HepG2 (cell line): ENCODE data around the gene OGFR. TPM values are rescaled to one million over a fixed set of nuclear protein-coding genes. Genes with fewer than 3 reads are reported as not detected.
A peak's percentile ranks its signal among the peaks of the same experiment; 100 is the strongest.

Source experiments
- ATF2 ChIP-seq: sonication (generic); formaldehyde crosslinking; IDR thresholded peaks from 2 replicates; pipeline ENCODE4 v1.4.0; 2020; ENCODE audit warnings: missing genetic modification reagents
- ATF5 ChIP-seq: sonication (generic); formaldehyde crosslinking; IDR thresholded peaks from 2 replicates; pipeline ENCODE4 v1.4.0; 2020; ENCODE audit warnings: mild to moderate bottlenecking, low read depth, missing genetic modification reagents
- CBX1 ChIP-seq: IDR thresholded peaks from one replicate; pipeline ENCODE4 v1.6.1; 2016; ENCODE audit warnings: antibody characterized with exemption, low read depth
- EZH2 ChIP-seq: conservative IDR thresholded peaks from 2 replicates; pipeline ENCODE4 v1.6.1; 2012; ENCODE audit warnings: mild to moderate bottlenecking, low read depth, low read length, moderate library complexity
- FOSL1 ChIP-seq: sonication (generic); formaldehyde crosslinking; IDR thresholded peaks from 2 replicates; pipeline ENCODE4 v1.9.0; 2021; ENCODE audit warnings: missing genetic modification reagents, borderline replicate concordance
- LRRFIP1 ChIP-seq: sonication (generic); formaldehyde crosslinking; conservative IDR thresholded peaks from 2 replicates; pipeline ENCODE4 v1.4.0; 2020; ENCODE audit warnings: missing genetic modification reagents
- MAFK ChIP-seq, 2 experiments: IDR thresholded peaks in 1 of 2; conservative IDR thresholded peaks in 1 of 2; 2 replicates each; pipeline ENCODE4 v1.6.1; 2011; ENCODE audit warnings: improper control_type of control experiment in 2 of 2, low read length in 2 of 2
- MIER3 ChIP-seq: IDR thresholded peaks from 2 replicates; pipeline ENCODE4 v1.6.1; 2016; ENCODE audit warnings: missing compliant biosample characterization, borderline replicate concordance
- NR2F1 ChIP-seq, 2 experiments: fragments of 450-650 bp in 1 of 2; formaldehyde crosslinking in 1 of 2; IDR thresholded peaks; 2 replicates each; pipeline versions ENCODE4 v1.5.0 to v1.6.1; 2016 to 2020; ENCODE audit warnings: mild to moderate bottlenecking in 1 of 2, missing compliant biosample characterization in 1 of 2, missing genetic modification reagents in 1 of 2, moderate library complexity in 1 of 2
- PCBP2 ChIP-seq: fragments of 200-400 bp; formaldehyde crosslinking; optimal IDR thresholded peaks from 2 replicates; pipeline ENCODE3; 2018; ENCODE audit warnings: low read length, low read depth; ENCODE audit not compliant: poor library complexity, severe bottlenecking
- ZFP36 ChIP-seq: fragments of 150-350 bp; IDR thresholded peaks from 2 replicates; pipeline ENCODE4 v1.6.1; 2018; ENCODE audit warnings: borderline replicate concordance, low read length, low read depth; ENCODE audit not compliant: partially characterized antibody
- ZNF30 ChIP-seq: sonication (generic); formaldehyde crosslinking; IDR thresholded peaks from 2 replicates; pipeline ENCODE4 v1.5.0; 2020; ENCODE audit warnings: mild to moderate bottlenecking, missing genetic modification reagents
- ZNF550 ChIP-seq: sonication (generic); formaldehyde crosslinking; IDR thresholded peaks from 2 replicates; pipeline ENCODE4 v1.4.0; 2020; ENCODE audit warnings: mild to moderate bottlenecking, missing genetic modification reagents, borderline replicate concordance
- ZNF674 ChIP-seq: sonication (generic); formaldehyde crosslinking; IDR thresholded peaks from 2 replicates; pipeline ENCODE4 v1.5.0; 2020; ENCODE audit warnings: low read depth, mild to moderate bottlenecking, missing genetic modification reagents
- polyA plus RNA-seq, 8 experiments: library from polyadenylated mRNA; depleted of rRNA in 3 of 8; stranded (reverse) in 7 of 8; unstranded in 1 of 8; fragments of >200 nt; fragmentation: Illumina TruSeq in 4 of 8; extraction: Trizol in 4 of 8; gene quantifications; 2 replicates each; pipeline versions ENCODE4 v1.2.1 to v1.2.3, GENCODE V29; 2011 to 2016; ENCODE audit warnings: low read depth in 4 of 8, missing spikeins in 1 of 8, mixed read lengths in 1 of 8; ENCODE audit not compliant: insufficient read depth in 1 of 8
- total RNA-seq, 5 experiments: library from RNA; depleted of rRNA; stranded (reverse); fragments of >200 nt; fragmentation: Illumina TruSeq; extraction: Trizol; gene quantifications; 2 replicates each; pipeline ENCODE4 v1.2.3, GENCODE V29; 2016; ENCODE audit warnings: low read depth in 1 of 5
- TF ChIP-seq, protein P1 (sequence below): sonication (generic); formaldehyde crosslinking; IDR thresholded peaks from 2 replicates; pipeline ENCODE4 v1.4.0; 2020; ENCODE audit warnings: mild to moderate bottlenecking, missing genetic modification reagents, borderline replicate concordance
- TF ChIP-seq, protein P2 (sequence below): IDR thresholded peaks from 2 replicates; pipeline ENCODE4 v1.6.1; 2016; ENCODE audit warnings: missing compliant biosample characterization, missing genetic modification reagents, borderline replicate concordance

OGFR gene
- total and polyA plus RNA-seq, 2 of the 13 experiments (the other 11 are each of a cell fraction or from before 2014, with no cell fraction given): 47.7 to 81.8 TPM

GRCh38 chr20:62791301-62792181 lies 13.1 kb upstream of the OGFR start (continued):
- TF ChIP-seq LRRFIP1 (no peak), ZNF550 (0 out of 2 replicates have a peak, but pooled peaks have one; percentile 26), FOSL1 (CRISPR knock-in tag) (no peak), CBX1 (peak; percentile 42), NR2F1 (CRISPR knock-in tag; IDR thresholded peaks at IDR 0.05) (0 out of 4 replicates have a peak, but pooled peaks of 1 of the 2 experiments have one; percentile 13), ATF2 (CRISPR knock-in tag) (peak; percentile 72; the same call in 1 of the 2 replicates), PCBP2 (no peak), ZNF30 (CRISPR knock-in tag) (no peak), MIER3 (CRISPR knock-in tag) (peak; percentile 77; the same call in 1 of the 2 replicates), ZNF674 (CRISPR knock-in tag) (no peak), EZH2 (0 out of 2 replicates have a peak, but pooled peaks have one; percentile 17), ZFP36 (no peak), MAFK (conservative IDR thresholded peaks at IDR 0.05 in 1 of 2, IDR thresholded peaks at IDR 0.05 in 1 of 2; ENCODE audit: low read length in 2 of 2) (no peak), ATF5 (CRISPR knock-in tag) (no peak)
- TF ChIP-seq, protein P1, sequence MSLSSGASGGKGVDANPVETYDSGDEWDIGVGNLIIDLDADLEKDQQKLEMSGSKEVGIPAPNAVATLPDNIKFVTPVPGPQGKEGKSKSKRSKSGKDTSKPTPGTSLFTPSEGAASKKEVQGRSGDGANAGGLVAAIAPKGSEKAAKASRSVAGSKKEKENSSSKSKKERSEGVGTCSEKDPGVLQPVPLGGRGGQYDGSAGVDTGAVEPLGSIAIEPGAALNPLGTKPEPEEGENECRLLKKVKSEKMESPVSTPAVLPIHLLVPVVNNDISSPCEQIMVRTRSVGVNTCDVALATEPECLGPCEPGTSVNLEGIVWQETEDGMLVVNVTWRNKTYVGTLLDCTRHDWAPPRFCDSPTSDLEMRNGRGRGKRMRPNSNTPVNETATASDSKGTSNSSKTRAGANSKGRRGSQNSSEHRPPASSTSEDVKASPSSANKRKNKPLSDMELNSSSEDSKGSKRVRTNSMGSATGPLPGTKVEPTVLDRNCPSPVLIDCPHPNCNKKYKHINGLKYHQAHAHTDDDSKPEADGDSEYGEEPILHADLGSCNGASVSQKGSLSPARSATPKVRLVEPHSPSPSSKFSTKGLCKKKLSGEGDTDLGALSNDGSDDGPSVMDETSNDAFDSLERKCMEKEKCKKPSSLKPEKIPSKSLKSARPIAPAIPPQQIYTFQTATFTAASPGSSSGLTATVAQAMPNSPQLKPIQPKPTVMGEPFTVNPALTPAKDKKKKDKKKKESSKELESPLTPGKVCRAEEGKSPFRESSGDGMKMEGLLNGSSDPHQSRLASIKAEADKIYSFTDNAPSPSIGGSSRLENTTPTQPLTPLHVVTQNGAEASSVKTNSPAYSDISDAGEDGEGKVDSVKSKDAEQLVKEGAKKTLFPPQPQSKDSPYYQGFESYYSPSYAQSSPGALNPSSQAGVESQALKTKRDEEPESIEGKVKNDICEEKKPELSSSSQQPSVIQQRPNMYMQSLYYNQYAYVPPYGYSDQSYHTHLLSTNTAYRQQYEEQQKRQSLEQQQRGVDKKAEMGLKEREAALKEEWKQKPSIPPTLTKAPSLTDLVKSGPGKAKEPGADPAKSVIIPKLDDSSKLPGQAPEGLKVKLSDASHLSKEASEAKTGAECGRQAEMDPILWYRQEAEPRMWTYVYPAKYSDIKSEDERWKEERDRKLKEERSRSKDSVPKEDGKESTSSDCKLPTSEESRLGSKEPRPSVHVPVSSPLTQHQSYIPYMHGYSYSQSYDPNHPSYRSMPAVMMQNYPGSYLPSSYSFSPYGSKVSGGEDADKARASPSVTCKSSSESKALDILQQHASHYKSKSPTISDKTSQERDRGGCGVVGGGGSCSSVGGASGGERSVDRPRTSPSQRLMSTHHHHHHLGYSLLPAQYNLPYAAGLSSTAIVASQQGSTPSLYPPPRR (CRISPR knock-in tag): no peak
- TF ChIP-seq, protein P2, sequence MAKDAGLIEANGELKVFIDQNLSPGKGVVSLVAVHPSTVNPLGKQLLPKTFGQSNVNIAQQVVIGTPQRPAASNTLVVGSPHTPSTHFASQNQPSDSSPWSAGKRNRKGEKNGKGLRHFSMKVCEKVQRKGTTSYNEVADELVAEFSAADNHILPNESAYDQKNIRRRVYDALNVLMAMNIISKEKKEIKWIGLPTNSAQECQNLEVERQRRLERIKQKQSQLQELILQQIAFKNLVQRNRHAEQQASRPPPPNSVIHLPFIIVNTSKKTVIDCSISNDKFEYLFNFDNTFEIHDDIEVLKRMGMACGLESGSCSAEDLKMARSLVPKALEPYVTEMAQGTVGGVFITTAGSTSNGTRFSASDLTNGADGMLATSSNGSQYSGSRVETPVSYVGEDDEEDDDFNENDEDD (CRISPR knock-in tag): peak; percentile 79; the same call in 1 of the 2 replicates
